B cell (primary cell): ENCODE data around the gene IPO4. TPM values are rescaled to one million over a fixed set of nuclear protein-coding genes. Genes with fewer than 3 reads are reported as not detected.

ENCODE experiments used
- ATAC-seq: fragments of 200-7000 bp; cut with Tn5 transposase; one replicate; pipeline ENCODE4 v1.10.0; 2021; ENCODE audit warnings: low read depth, mild to moderate bottlenecking, moderate number of reproducible peaks, moderate library complexity
- CTCF ChIA-PET: fragments of 350-600 bp; sonication (Branson Sonifier 250); formaldehyde crosslinking; loops from one replicate; lab custom pipeline; 2021; ENCODE audit warnings: antibody characterized with exemption, inconsistent platforms; lab: Charles Lee
- POLR2A ChIA-PET: fragments of 350-600 bp; sonication (Branson Sonifier 250); formaldehyde crosslinking; loops from one replicate; lab custom pipeline; 2021; ENCODE audit warnings: antibody characterized with exemption; lab: Charles Lee
- DNase-seq: peaks from one replicate; pipeline ENCODE4 v3.0.0; 2013
- H2AFZ ChIP-seq: 2 replicates; pipeline ENCODE4 v1.6.1; 2012; ENCODE audit warnings: mild to moderate bottlenecking, low read depth, low read length; ENCODE audit not compliant: insufficient read depth, poor library complexity, severe bottlenecking
- H3K27ac ChIP-seq, 2 donors: 1 replicate in 1 of 2; 2 replicates in 1 of 2; pipeline ENCODE4 v1.5.1; 2012 to 2013; ENCODE audit warnings: low read length in 2 of 2, mild to moderate bottlenecking in 2 of 2, moderate library complexity in 1 of 2
- H3K27me3 ChIP-seq, 4 experiments: fragments of 200-600 bp in 1 of 4; sonication (generic) in 1 of 4; replicated peaks in 1 of 4; 1 replicate in 2 of 4; 2 replicates in 2 of 4; pipeline versions ENCODE4 v1.6.1 to v1.7.0; 2013 to 2016; ENCODE audit warnings: low read length in 3 of 4, mild to moderate bottlenecking in 2 of 4, mixed read lengths in 1 of 4, moderate library complexity in 1 of 4; ENCODE audit not compliant: insufficient read depth in 4 of 4, control insufficient read depth in 3 of 4; ENCODE audit errors: control extremely low read depth in 1 of 4
- H3K36me3 ChIP-seq, 2 experiments: replicated peaks in 1 of 2; 1 replicate in 1 of 2; 2 replicates in 1 of 2; pipeline versions ENCODE4 v1.6.1 to v1.7.1; 2013; ENCODE audit warnings: low read length in 1 of 2; ENCODE audit not compliant: insufficient read depth in 2 of 2, control insufficient read depth in 1 of 2; ENCODE audit errors: control extremely low read depth in 1 of 2, extremely low read depth in 1 of 2
- H3K4me1 ChIP-seq, 2 donors: fragments of 200-600 bp in 1 of 2; sonication (generic) in 1 of 2; 1 replicate in 1 of 2; 2 replicates in 1 of 2; pipeline versions ENCODE4 v1.5.1 to v1.6.1; 2013 to 2017; ENCODE audit warnings: low read length in 2 of 2; ENCODE audit not compliant: control insufficient read depth in 2 of 2, insufficient read depth in 2 of 2
- H3K4me2 ChIP-seq: replicated peaks from 2 replicates; pipeline ENCODE3; 2012; ENCODE audit warnings: mild to moderate bottlenecking, low read depth, low read length; ENCODE audit not compliant: poor library complexity, severe bottlenecking
- H3K4me3 ChIP-seq, 5 experiments: fragments of 200-600 bp in 1 of 5; sonication (generic) in 1 of 5; 1 replicate in 3 of 5; 2 replicates in 2 of 5; pipeline versions ENCODE4 v1.5.1 to v1.7.0; 2011 to 2016; ENCODE audit warnings: low read length in 4 of 5, mild to moderate bottlenecking in 4 of 5, low read depth in 2 of 5, control low read depth in 1 of 5, moderate library complexity in 1 of 5; ENCODE audit not compliant: insufficient read depth in 1 of 5; ENCODE audit errors: control extremely low read depth in 1 of 5, extremely low read depth in 1 of 5
- H3K79me2 ChIP-seq: fragments of 200-600 bp; sonication (generic); one replicate; pipeline ENCODE4 v1.6.0; 2016; ENCODE audit warnings: low read length; ENCODE audit not compliant: control insufficient read depth, insufficient read depth
- H3K9ac ChIP-seq: fragments of 200-600 bp; sonication (generic); 2 replicates; pipeline ENCODE4 v1.6.1; 2017; ENCODE audit warnings: mild to moderate bottlenecking, low read length, moderate library complexity
- H3K9me3 ChIP-seq, 3 donors: one replicate each; pipeline versions ENCODE4 v1.6.1 to v1.7.1; 2013; ENCODE audit warnings: low read length in 2 of 3; ENCODE audit not compliant: control insufficient read depth in 2 of 3, insufficient read depth in 1 of 3; ENCODE audit errors: control extremely low read depth in 1 of 3
- H4K20me1 ChIP-seq: 2 replicates; pipeline ENCODE4 v1.6.0; 2012; ENCODE audit warnings: mild to moderate bottlenecking, low read length; ENCODE audit not compliant: insufficient read depth, control insufficient read depth, poor library complexity, severe bottlenecking
- H3K27ac Mint-ChIP-seq: one replicate; pipeline ENCODE4 v1.8.0; 2021; ENCODE audit warnings: mixed read lengths
- H3K27me3 Mint-ChIP-seq: one replicate; pipeline ENCODE4 v1.8.0; 2021; ENCODE audit warnings: mixed read lengths
- H3K4me1 Mint-ChIP-seq: one replicate; pipeline ENCODE4 v1.8.0; 2021; ENCODE audit warnings: mixed read lengths
- H3K4me3 Mint-ChIP-seq: one replicate; pipeline ENCODE4 v1.8.0; 2021; ENCODE audit warnings: mixed read lengths
- H3K9me3 Mint-ChIP-seq: one replicate; pipeline ENCODE4 v1.8.0; 2022; ENCODE audit warnings: mixed read lengths; ENCODE audit not compliant: insufficient read depth
- EZH2 ChIP-seq: IDR thresholded peaks from 2 replicates; pipeline ENCODE4 v1.6.1; 2012; ENCODE audit warnings: borderline replicate concordance, low read depth, mild to moderate bottlenecking, moderate library complexity, low read length; ENCODE audit not compliant: insufficient read depth, poor library complexity, severe bottlenecking
- WGBS: methylation state at CpG from one replicate; pipeline ENCODE4 v1.1.5; 2013; ENCODE audit warnings: missing lambda C conversion rate; ENCODE audit not compliant: insufficient coverage; 5-methylcytosine and 5-hydroxymethylcytosine counted together
- intact Hi-C: fragments of 100-400 bp; cut with micrococcal nuclease; formaldehyde crosslinking; loops from one replicate; pipeline ENCODE4 v1.10.0; 2022
- polyA plus RNA-seq: library from polyadenylated mRNA; depleted of rRNA; stranded (reverse); fragments of >200 nt; gene quantifications from 2 replicates; pipeline ENCODE4 v1.2.3, GENCODE V29; 2012
- total RNA-seq, 2 donors: library from RNA; stranded (reverse); fragments of 120-200 nt in 1 of 2; gene quantifications; 1 replicate in 1 of 2; 2 replicates in 1 of 2; pipeline versions ENCODE4 v1.2.3 to v1.2.4, GENCODE V29; 2013 to 2022
- TF ChIP-seq, protein P1 (sequence below): fragments of 200-600 bp; IDR thresholded peaks from one replicate; pipeline ENCODE4 v1.8.0; 2022; ENCODE audit warnings: antibody characterized with exemption, mild to moderate bottlenecking

IPO4 gene
- total and polyA plus RNA-seq, 2 donors (not counting 1 experiment from before 2014, with no cell fraction given) = 28.3 to 35.0 TPM

DNA sequence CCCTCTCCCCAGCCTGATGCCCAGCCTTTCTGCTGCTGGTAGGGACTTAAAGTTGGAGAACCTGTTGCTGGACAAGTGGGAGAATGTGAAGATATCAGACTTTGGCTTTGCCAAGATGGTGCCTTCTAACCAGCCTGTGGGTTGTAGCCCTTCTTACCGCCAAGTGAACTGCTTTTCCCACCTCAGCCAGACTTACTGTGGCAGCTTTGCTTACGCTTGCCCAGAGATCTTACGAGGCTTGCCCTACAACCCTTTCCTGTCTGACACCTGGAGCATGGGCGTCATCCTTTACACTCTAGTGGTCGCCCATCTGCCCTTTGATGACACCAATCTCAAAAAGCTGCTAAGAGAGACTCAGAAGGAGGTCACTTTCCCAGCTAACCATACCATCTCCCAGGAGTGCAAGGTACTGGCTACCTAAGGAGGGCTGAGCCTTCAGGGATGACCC lies 18.5 kb upstream of the IPO4 start:
- peaks cover 28% of the 10 kb centered on the region for H3K4me1 Mint-ChIP-seq
- no peaks in the 10 kb centered on the region for H3K27me3 Mint-ChIP-seq
- Histone ChIP-seq H4K20me1 (peaks cover 16% of the 10 kb centered on the region), H2AFZ (no peak overlapping the region), H3K4me2 (no peak overlapping the region), H3K79me2 (peaks cover 77% of the 10 kb centered on the region), H3K36me3 (peaks cover 4 to 68% of the 10 kb centered on the region in 2 experiments), H3K9me3 (no peaks in the 10 kb centered on the region), H3K4me3 (no peak overlapping the region), H3K27me3 (no peaks in the 10 kb centered on the region), H3K4me1 (peaks cover 17 to 18% of the 10 kb centered on the region in 2 donors), H3K9ac (no peak overlapping the region), H3K27ac (peak overlapping the region; percentile 20 to 48)
- TF ChIP-seq EZH2 = no peak
- ATAC-seq (peak; percentile 75), DNase-seq (no peak)
- intact Hi-C loops = no loop called here
- H3K27ac Mint-ChIP-seq = peak overlapping the region; percentile 82
- POLR2A ChIA-PET = interaction anchor here (1.3 kb wide), 1 partner anchor 11 kb away, joined by 3 read pairs; no protein-coding TSS in a partner anchor
- H3K4me3 Mint-ChIP-seq = peak overlapping the region; percentile 2
- 48% methylated on average over 5 of the region's 5 CpGs for WGBS
- CTCF ChIA-PET = interaction anchor here (0.6 to 2.5 kb wide), 4 partner anchors 12 to 117 kb away, joined by 3 to 9 read pairs (median 4); partner anchors contain the start of genes TINF2 and TM9SF1
- no peaks in the 10 kb centered on the region for H3K9me3 Mint-ChIP-seq

GRCh38 chr14:24206260-24207103 lies 17.9 kb upstream of the IPO4 start:
- no peak overlapping the region for H3K9ac ChIP-seq
- ChIA-PET POLR2A (interaction anchor here (1.3 to 1.4 kb wide), 2 partner anchors 10 to 11 kb away, joined by 3 read pairs; partner anchors contain the start of gene TM9SF1), CTCF (interaction anchor here (0.6 to 2.5 kb wide), 4 partner anchors 11 to 116 kb away, joined by 3 to 9 read pairs (median 4); partner anchors contain the start of genes TINF2 and TM9SF1)
- intact Hi-C loops = no loop called here
- H3K9me3 ChIP-seq = no peaks in the 10 kb centered on the region
- Mint-ChIP-seq H3K4me1 (peaks cover 23% of the 10 kb centered on the region), H3K27me3 (no peaks in the 10 kb centered on the region), H3K9me3 (no peaks in the 10 kb centered on the region), H3K27ac (peak overlapping the region; percentile 82), H3K4me3 (peak overlapping the region; percentile 2)
- TF ChIP-seq, protein P1, sequence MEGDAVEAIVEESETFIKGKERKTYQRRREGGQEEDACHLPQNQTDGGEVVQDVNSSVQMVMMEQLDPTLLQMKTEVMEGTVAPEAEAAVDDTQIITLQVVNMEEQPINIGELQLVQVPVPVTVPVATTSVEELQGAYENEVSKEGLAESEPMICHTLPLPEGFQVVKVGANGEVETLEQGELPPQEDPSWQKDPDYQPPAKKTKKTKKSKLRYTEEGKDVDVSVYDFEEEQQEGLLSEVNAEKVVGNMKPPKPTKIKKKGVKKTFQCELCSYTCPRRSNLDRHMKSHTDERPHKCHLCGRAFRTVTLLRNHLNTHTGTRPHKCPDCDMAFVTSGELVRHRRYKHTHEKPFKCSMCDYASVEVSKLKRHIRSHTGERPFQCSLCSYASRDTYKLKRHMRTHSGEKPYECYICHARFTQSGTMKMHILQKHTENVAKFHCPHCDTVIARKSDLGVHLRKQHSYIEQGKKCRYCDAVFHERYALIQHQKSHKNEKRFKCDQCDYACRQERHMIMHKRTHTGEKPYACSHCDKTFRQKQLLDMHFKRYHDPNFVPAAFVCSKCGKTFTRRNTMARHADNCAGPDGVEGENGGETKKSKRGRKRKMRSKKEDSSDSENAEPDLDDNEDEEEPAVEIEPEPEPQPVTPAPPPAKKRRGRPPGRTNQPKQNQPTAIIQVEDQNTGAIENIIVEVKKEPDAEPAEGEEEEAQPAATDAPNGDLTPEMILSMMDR = no peak
- no peak for TF ChIP-seq EZH2
- peaks cover 16% of the 10 kb centered on the region for H4K20me1 ChIP-seq
- no peak overlapping the region for H2AFZ ChIP-seq
- H3K79me2 ChIP-seq = peaks cover 74% of the 10 kb centered on the region
- no peak overlapping the region for H3K4me2 ChIP-seq
- no peak for DNase-seq
- no peaks in the 10 kb centered on the region for H3K27me3 ChIP-seq
- H3K4me3 ChIP-seq = no peak overlapping the region
- peak overlapping the region; percentile 20 to 48 for H3K27ac ChIP-seq
- 100% methylated on average over 9 of the region's 11 CpGs for WGBS
- H3K4me1 ChIP-seq = peaks cover 13 to 14% of the 10 kb centered on the region in 2 donors
- no peak for ATAC-seq
- peaks cover 4 to 68% of the 10 kb centered on the region in 2 experiments for H3K36me3 ChIP-seq
